ENCODE results near the gene CKAP5. TPM values are rescaled to one million over a fixed set of nuclear protein-coding genes. Genes with fewer than 3 reads are reported as not detected.

Gene CKAP5
- total RNA-seq, 1 experiment from 2014 or later: 166 TPM

DNA sequence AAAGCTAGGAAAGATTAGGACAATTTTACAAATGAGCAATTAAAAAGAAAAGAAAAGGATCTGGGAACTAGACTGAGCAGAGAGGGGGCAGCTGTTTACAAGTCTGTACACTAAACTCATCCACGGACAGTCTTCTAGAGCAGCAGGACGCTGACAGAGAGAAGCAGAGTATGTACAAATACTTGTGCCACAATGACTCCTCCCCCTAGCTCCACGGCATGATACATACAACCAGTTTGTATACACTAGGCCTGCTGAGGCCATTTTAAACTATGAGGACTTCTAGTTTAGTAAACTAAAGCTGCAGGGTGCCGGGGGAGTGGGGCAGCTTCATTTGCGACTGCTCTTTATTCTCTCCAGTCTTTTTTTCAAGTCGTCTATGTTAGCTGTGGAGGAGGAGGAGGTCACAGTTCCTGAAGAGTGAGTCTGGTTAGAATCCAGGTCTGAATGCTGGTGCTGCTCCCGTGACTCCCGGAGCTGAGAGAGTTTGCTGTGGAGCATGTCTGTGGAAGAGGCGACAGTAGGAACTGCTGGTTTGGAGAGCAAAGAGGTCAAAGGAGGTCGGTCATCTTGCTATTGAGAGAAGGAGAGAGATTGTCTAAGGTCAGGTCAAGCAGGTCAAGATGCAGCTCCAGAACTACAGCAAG, 102.3 kb downstream of the CKAP5 start:
- no peak overlapping the region for H3K4me3 ChIP-seq (replicated peaks in 1 of 2; ENCODE audit: low read depth in 1 of 2, low read length in 2 of 2)
- ChIA-PET CTCF (no interaction called here), POLR2A (no interaction called here), RAD21 (ENCODE audit: low non-redundant PET in 1 of 2, low total read pairs in 2 of 2, uncharacterized antibody in 2 of 2, unreplicated experiment in 2 of 2) (no interaction called here)
- peaks cover 63 to 70% of the 10 kb centered on the region in 2 experiments for H3K36me3 ChIP-seq (ENCODE audit: control insufficient read depth in 1 of 2, insufficient read depth in 2 of 2, low read length in 2 of 2)
- no peak overlapping the region for H3K9ac ChIP-seq (ENCODE audit: low read length)
- TF ChIP-seq ELF1 (IDR thresholded peaks at IDR 0.05; ENCODE audit: borderline replicate concordance, low read depth): no peak
- no peaks in the 10 kb centered on the region for H3K79me2 ChIP-seq (ENCODE audit: insufficient read depth, low read length)
- BruUV-seq (replicated peaks): TSS peak; percentile 24
- H3K27me3 ChIP-seq (ENCODE audit: insufficient read depth, low read length): no peaks in the 10 kb centered on the region
- no peak overlapping the region for H2AFZ ChIP-seq (ENCODE audit: low read depth, low read length, poor library complexity, severe bottlenecking)
- no peak overlapping the region for H3K27ac ChIP-seq (ENCODE audit: low read depth, low read length)
- no peaks in the 10 kb centered on the region for H3K9me2 ChIP-seq (ENCODE audit: insufficient read depth)
- no peaks in the 10 kb centered on the region for H3K4me1 ChIP-seq (ENCODE audit: control insufficient read depth in 1 of 2, insufficient read depth in 2 of 2, low read length in 2 of 2)
- no peak overlapping the region for H3K4me2 ChIP-seq (ENCODE audit: low read length)
- intact Hi-C loops (cut with micrococcal nuclease): no loop called here
- H3K9me3 ChIP-seq (ENCODE audit: control insufficient read depth in 1 of 2, insufficient read depth in 1 of 2, low read depth in 1 of 2, low read length in 2 of 2): no peaks in the 10 kb centered on the region
- H4K20me1 ChIP-seq (ENCODE audit: insufficient read depth): no peaks in the 10 kb centered on the region
- DNase-seq (ENCODE audit: low read depth, low spot score) (no peak), ATAC-seq (no peak)

DNA sequence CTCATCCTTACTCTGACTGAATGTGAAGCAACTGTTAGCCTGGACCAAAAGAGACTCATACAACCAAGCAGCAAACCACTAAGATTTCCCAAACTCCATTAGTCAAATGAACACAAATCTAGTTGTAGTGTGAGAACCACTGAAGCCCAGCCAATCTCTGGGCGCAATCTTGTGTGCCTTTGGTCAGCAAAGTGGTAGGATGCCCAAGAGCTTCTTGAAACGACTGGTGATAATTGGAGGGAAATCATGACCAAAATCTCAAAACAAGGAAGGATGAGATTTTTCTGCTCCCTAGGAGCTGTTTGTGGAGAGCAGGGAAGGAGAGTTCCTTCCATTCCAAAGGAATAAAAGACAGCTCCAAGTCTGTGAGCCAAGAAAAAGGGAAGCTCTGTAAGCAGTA, 103.0 kb downstream of the CKAP5 start:
- DNase-seq (ENCODE audit: low read depth, low spot score): no peak
- H3K4me3 ChIP-seq (replicated peaks in 1 of 2; ENCODE audit: low read depth in 1 of 2, low read length in 2 of 2): no peak overlapping the region
- H3K9me3 ChIP-seq (ENCODE audit: control insufficient read depth in 1 of 2, insufficient read depth in 1 of 2, low read depth in 1 of 2, low read length in 2 of 2): no peaks in the 10 kb centered on the region
- H3K4me2 ChIP-seq (ENCODE audit: low read length): no peak overlapping the region
- no peak for ATAC-seq
- no peak overlapping the region for H3K9ac ChIP-seq (ENCODE audit: low read length)
- ChIA-PET POLR2A (no interaction called here), CTCF (interaction anchor here (0.6 kb wide), 1 partner anchor 550 kb away, joined by 3 read pairs; no protein-coding TSS in a partner anchor), RAD21 (ENCODE audit: low non-redundant PET in 1 of 2, low total read pairs in 2 of 2, uncharacterized antibody in 2 of 2, unreplicated experiment in 2 of 2) (no interaction called here)
- H3K79me2 ChIP-seq (ENCODE audit: insufficient read depth, low read length): no peaks in the 10 kb centered on the region
- no TSS peak for BruUV-seq (replicated peaks)
- peaks cover 61 to 68% of the 10 kb centered on the region in 2 experiments for H3K36me3 ChIP-seq (ENCODE audit: control insufficient read depth in 1 of 2, insufficient read depth in 2 of 2, low read length in 2 of 2)
- no peaks in the 10 kb centered on the region for H4K20me1 ChIP-seq (ENCODE audit: insufficient read depth)
- H2AFZ ChIP-seq (ENCODE audit: low read depth, low read length, poor library complexity, severe bottlenecking): no peak overlapping the region
- no peaks in the 10 kb centered on the region for H3K9me2 ChIP-seq (ENCODE audit: insufficient read depth)
- H3K27me3 ChIP-seq (ENCODE audit: insufficient read depth, low read length): no peaks in the 10 kb centered on the region
- intact Hi-C loops (cut with micrococcal nuclease): no loop called here
- no peak overlapping the region for H3K27ac ChIP-seq (ENCODE audit: low read depth, low read length)
- TF ChIP-seq CBX3 (IDR thresholded peaks at IDR 0.05; ENCODE audit: low read depth): no peak
- TF ChIP-seq SP1 (IDR thresholded peaks at IDR 0.05; ENCODE audit: low read depth): no peak
- TF ChIP-seq RAD21 (IDR thresholded peaks at IDR 0.05; ENCODE audit: low read depth): no peak
- H3K4me1 ChIP-seq (ENCODE audit: control insufficient read depth in 1 of 2, insufficient read depth in 2 of 2, low read length in 2 of 2): no peaks in the 10 kb centered on the region
